A549 (cell line): ENCODE results near the gene MYRIP.

ENCODE experiments used
- EHF ChIP-seq: fragments of 250-450 bp; sonication (Bioruptor Pico); IDR thresholded peaks from 2 replicates; pipeline ENCODE4 v1.5.0; 2020; ENCODE audit warnings: mild to moderate bottlenecking
- EP300 ChIP-seq, 2 experiments: fragments of >200 bp; sonication (Bioruptor Twin); formaldehyde crosslinking; IDR thresholded peaks; 2 replicates in 1 of 2; 3 replicates in 1 of 2; pipeline ENCODE4 v1.6.1; 2016 to 2017
- FOSL2 ChIP-seq, 2 experiments: fragments of 450-650 bp in 1 of 2; fragments of >200 bp in 1 of 2; sonication (Bioruptor Twin) in 1 of 2; formaldehyde crosslinking; IDR thresholded peaks; 2 replicates each; pipeline versions ENCODE4 v1.5.0 to v1.6.1; 2016 to 2020; ENCODE audit warnings: mild to moderate bottlenecking in 1 of 2, moderate library complexity in 1 of 2
- HDAC2 ChIP-seq: fragments of 200-600 bp; sonication (generic); IDR thresholded peaks from 2 replicates; pipeline ENCODE4 v1.6.1; 2016
- MAFK ChIP-seq: fragments of 450-650 bp; IDR thresholded peaks from 2 replicates; pipeline ENCODE4 v1.6.1; 2014; ENCODE audit not compliant: partially characterized antibody
- MAX ChIP-seq: IDR thresholded peaks from 2 replicates; pipeline ENCODE4 v1.6.1; 2012
- POLR2A ChIP-seq: IDR thresholded peaks from 2 replicates; pipeline ENCODE4 v1.6.1; 2012; ENCODE audit warnings: mild to moderate bottlenecking, low read length
- POLR2AphosphoS2 ChIP-seq: conservative IDR thresholded peaks from 2 replicates; pipeline ENCODE4 v1.6.1; 2012; ENCODE audit warnings: low read length, improper control_type of control experiment, inconsistent platforms
- RCOR1 ChIP-seq: fragments of 150-350 bp; IDR thresholded peaks from 2 replicates; pipeline ENCODE4 v1.6.1; 2014; ENCODE audit warnings: antibody characterized with exemption, low read length, low read depth
- TF ChIP-seq, protein P1 (sequence below): fragments of >200 bp; sonication (Bioruptor Twin); formaldehyde crosslinking; IDR thresholded peaks from 3 replicates; pipeline ENCODE4 v1.5.1; 2016
- TF ChIP-seq, protein P2 (sequence below): IDR thresholded peaks from 2 replicates; pipeline ENCODE4 v1.6.1; 2012

GRCh38 chr3:40044487-40044886 is 235.1 kb downstream of the MYRIP start:
- TF ChIP-seq MAX, result no peak
- no peak for TF ChIP-seq HDAC2
- TF ChIP-seq, protein P1, sequence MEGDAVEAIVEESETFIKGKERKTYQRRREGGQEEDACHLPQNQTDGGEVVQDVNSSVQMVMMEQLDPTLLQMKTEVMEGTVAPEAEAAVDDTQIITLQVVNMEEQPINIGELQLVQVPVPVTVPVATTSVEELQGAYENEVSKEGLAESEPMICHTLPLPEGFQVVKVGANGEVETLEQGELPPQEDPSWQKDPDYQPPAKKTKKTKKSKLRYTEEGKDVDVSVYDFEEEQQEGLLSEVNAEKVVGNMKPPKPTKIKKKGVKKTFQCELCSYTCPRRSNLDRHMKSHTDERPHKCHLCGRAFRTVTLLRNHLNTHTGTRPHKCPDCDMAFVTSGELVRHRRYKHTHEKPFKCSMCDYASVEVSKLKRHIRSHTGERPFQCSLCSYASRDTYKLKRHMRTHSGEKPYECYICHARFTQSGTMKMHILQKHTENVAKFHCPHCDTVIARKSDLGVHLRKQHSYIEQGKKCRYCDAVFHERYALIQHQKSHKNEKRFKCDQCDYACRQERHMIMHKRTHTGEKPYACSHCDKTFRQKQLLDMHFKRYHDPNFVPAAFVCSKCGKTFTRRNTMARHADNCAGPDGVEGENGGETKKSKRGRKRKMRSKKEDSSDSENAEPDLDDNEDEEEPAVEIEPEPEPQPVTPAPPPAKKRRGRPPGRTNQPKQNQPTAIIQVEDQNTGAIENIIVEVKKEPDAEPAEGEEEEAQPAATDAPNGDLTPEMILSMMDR, result no peak
- no peak for TF ChIP-seq EHF
- TF ChIP-seq FOSL2 (IDR thresholded peaks at IDR 0.05), result no peak
- TF ChIP-seq FOSL2 (CRISPR knock-in tag; IDR thresholded peaks at IDR 0.05), result no peak
- TF ChIP-seq POLR2A, result no peak
- no peak for TF ChIP-seq RCOR1
- TF ChIP-seq EP300 (IDR thresholded peaks at IDR 0.05), result no peak
- no peak for TF ChIP-seq MAFK
- TF ChIP-seq, protein P2, sequence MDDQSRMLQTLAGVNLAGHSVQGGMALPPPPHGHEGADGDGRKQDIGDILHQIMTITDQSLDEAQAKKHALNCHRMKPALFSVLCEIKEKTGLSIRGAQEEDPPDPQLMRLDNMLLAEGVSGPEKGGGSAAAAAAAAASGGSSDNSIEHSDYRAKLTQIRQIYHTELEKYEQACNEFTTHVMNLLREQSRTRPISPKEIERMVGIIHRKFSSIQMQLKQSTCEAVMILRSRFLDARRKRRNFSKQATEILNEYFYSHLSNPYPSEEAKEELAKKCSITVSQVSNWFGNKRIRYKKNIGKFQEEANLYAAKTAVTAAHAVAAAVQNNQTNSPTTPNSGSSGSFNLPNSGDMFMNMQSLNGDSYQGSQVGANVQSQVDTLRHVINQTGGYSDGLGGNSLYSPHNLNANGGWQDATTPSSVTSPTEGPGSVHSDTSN, result no peak
- no peak for TF ChIP-seq POLR2AphosphoS2
